ENCODE results near the gene CD209. TPM values are rescaled to one million over a fixed set of nuclear protein-coding genes. Genes with fewer than 3 reads are reported as not detected.

Gene CD209
- total RNA-seq, 1 donor from 2014 or later: 8.8 TPM

- Histone ChIP-seq H3K36me3 (no peaks in the 10 kb centered on the region), H3K4me3 (no peak overlapping the region), H3K9me3 (no peaks in the 10 kb centered on the region), H3K27me3 (no peaks in the 10 kb centered on the region), H3K27ac (no peak overlapping the region), H3K4me1 (no peaks in the 10 kb centered on the region)
- TF ChIP-seq POLR2A (IDR thresholded peaks at IDR 0.05) (no peak), CTCF (IDR thresholded peaks at IDR 0.05) (no peak), POLR2AphosphoS5 (IDR thresholded peaks at IDR 0.05; ENCODE audit: insufficient read depth in 1 of 2, low read depth in 1 of 2) (no peak)
- DNase-seq (ENCODE audit: extremely low spot score in 2 of 2): no peak
- intact Hi-C loops (cut with DNase I): no loop called here
Observed at GRCh38 chr19:7779631-7780486, 32.5 kb upstream of the CD209 start.

- H3K4me3 ChIP-seq: no peak overlapping the region
- no peaks in the 10 kb centered on the region for H3K27me3 ChIP-seq
- H3K27ac ChIP-seq: no peak overlapping the region
- TF ChIP-seq POLR2A (IDR thresholded peaks at IDR 0.05) (no peak), CTCF (IDR thresholded peaks at IDR 0.05) (no peak), POLR2AphosphoS5 (IDR thresholded peaks at IDR 0.05; ENCODE audit: insufficient read depth in 1 of 2, low read depth in 1 of 2) (no peak)
- H3K36me3 ChIP-seq: no peaks in the 10 kb centered on the region
- intact Hi-C loops (cut with DNase I): no loop called here
- H3K4me1 ChIP-seq: peaks cover 7% of the 10 kb centered on the region
- no peak for DNase-seq (ENCODE audit: extremely low spot score in 2 of 2)
- no peaks in the 10 kb centered on the region for H3K9me3 ChIP-seq
Observed at GRCh38 chr19:7778081-7778480, 30.7 kb upstream of the CD209 start.

- no peak for TF ChIP-seq POLR2A (IDR thresholded peaks at IDR 0.05)
- no peak for TF ChIP-seq POLR2AphosphoS5 (IDR thresholded peaks at IDR 0.05; ENCODE audit: insufficient read depth in 1 of 2, low read depth in 1 of 2)
- TF ChIP-seq CTCF (IDR thresholded peaks at IDR 0.05): no peak
- no peaks in the 10 kb centered on the region for H3K27me3 ChIP-seq
- intact Hi-C loops (cut with DNase I): no loop called here
- no peak overlapping the region for H3K27ac ChIP-seq
- peaks cover 11% of the 10 kb centered on the region for H3K4me1 ChIP-seq
- H3K9me3 ChIP-seq: no peaks in the 10 kb centered on the region
- no peak overlapping the region for H3K4me3 ChIP-seq
- DNase-seq (ENCODE audit: extremely low spot score in 2 of 2): no peak
- H3K36me3 ChIP-seq: no peaks in the 10 kb centered on the region
Observed at GRCh38 chr19:7775761-7776160, 28.4 kb upstream of the CD209 start.

GRCh38 chr19:7773841-7774240, 26.5 kb upstream of the CD209 start:
- H3K4me1 ChIP-seq: peaks cover 11% of the 10 kb centered on the region
- intact Hi-C loops (cut with DNase I): no loop called here
- no peaks in the 10 kb centered on the region for H3K36me3 ChIP-seq
- TF ChIP-seq POLR2A (IDR thresholded peaks at IDR 0.05): no peak
- TF ChIP-seq POLR2AphosphoS5 (IDR thresholded peaks at IDR 0.05; ENCODE audit: insufficient read depth in 1 of 2, low read depth in 1 of 2): no peak
- no peak for TF ChIP-seq CTCF (IDR thresholded peaks at IDR 0.05)
- DNase-seq (ENCODE audit: extremely low spot score in 2 of 2): no peak
- no peaks in the 10 kb centered on the region for H3K27me3 ChIP-seq
- H3K27ac ChIP-seq: no peak overlapping the region
- no peak overlapping the region for H3K4me3 ChIP-seq
- H3K9me3 ChIP-seq: no peaks in the 10 kb centered on the region

- H3K9me3 ChIP-seq: no peaks in the 10 kb centered on the region
- no peak overlapping the region for H3K27ac ChIP-seq
- H3K4me3 ChIP-seq: no peak overlapping the region
- H3K36me3 ChIP-seq: no peaks in the 10 kb centered on the region
- no peaks in the 10 kb centered on the region for H3K27me3 ChIP-seq
- no peak for DNase-seq (ENCODE audit: extremely low spot score in 2 of 2)
- peaks cover 11% of the 10 kb centered on the region for H3K4me1 ChIP-seq
- TF ChIP-seq CTCF (IDR thresholded peaks at IDR 0.05) (no peak), POLR2AphosphoS5 (IDR thresholded peaks at IDR 0.05; ENCODE audit: insufficient read depth in 1 of 2, low read depth in 1 of 2) (no peak), POLR2A (IDR thresholded peaks at IDR 0.05) (no peak)
- intact Hi-C loops (cut with DNase I): no loop called here
Observed at GRCh38 chr19:7772752-7773291, 25.5 kb upstream of the CD209 start.
